RWPE2 (cell line): ENCODE data around the gene GPSM1.
"Not testable (repeated sequence)": the region's sequence is repeated elsewhere in the genome, so short reads cannot be mapped to it uniquely, and the experiment has no call there.

Experiments used
- ATAC-seq: fragments of 200-7000 bp; cut with Tn5 transposase; 3 replicates; pipeline ENCODE4 v1.9.1; 2021; ENCODE audit warnings: low read depth
- DNase-seq: peaks from one replicate; pipeline ENCODE4 v3.0.0-alpha.2; 2020; ENCODE audit warnings: low spot score
- H3K27ac ChIP-seq: fragments of 450-650 bp; 2 replicates; pipeline ENCODE4 v1.5.1; 2017; ENCODE audit warnings: mild to moderate bottlenecking; ENCODE audit not compliant: poor library complexity, severe bottlenecking
- H3K27me3 ChIP-seq: fragments of 250-450 bp; sonication (Bioruptor Pico); 2 replicates; pipeline ENCODE4 v1.5.1; 2021; ENCODE audit warnings: mild to moderate bottlenecking, moderate library complexity; ENCODE audit not compliant: insufficient read depth, poor library complexity, severe bottlenecking
- H3K36me3 ChIP-seq: fragments of 250-450 bp; sonication (Bioruptor Pico); 2 replicates; pipeline ENCODE4 v1.5.1; 2020; ENCODE audit warnings: low read depth, mild to moderate bottlenecking, moderate library complexity
- H3K4me1 ChIP-seq: fragments of 250-450 bp; sonication (Bioruptor Pico); 2 replicates; pipeline ENCODE4 v1.5.1; 2021; ENCODE audit warnings: mild to moderate bottlenecking, moderate library complexity; ENCODE audit not compliant: insufficient read depth, poor library complexity, severe bottlenecking
- H3K4me3 ChIP-seq: fragments of 250-450 bp; sonication (Bioruptor Pico); 2 replicates; pipeline ENCODE4 v1.5.1; 2021; ENCODE audit warnings: mild to moderate bottlenecking, moderate library complexity; ENCODE audit not compliant: severe bottlenecking
- H3K9me3 ChIP-seq: fragments of 250-450 bp; sonication (Bioruptor Pico); 2 replicates; pipeline ENCODE4 v1.5.1; 2021; ENCODE audit warnings: mild to moderate bottlenecking, moderate library complexity; ENCODE audit not compliant: severe bottlenecking
- CTCF ChIP-seq: fragments of 450-650 bp; IDR thresholded peaks from one replicate; pipeline ENCODE4 v1.5.1; 2017; ENCODE audit warnings: mild to moderate bottlenecking, moderate library complexity; ENCODE audit not compliant: poor library complexity, severe bottlenecking

GPSM1 gene

GRCh38 chr9:136347472-136348256 is 20.3 kb downstream of the GPSM1 start:
- no peak for DNase-seq
- no peak for TF ChIP-seq CTCF

DNA sequence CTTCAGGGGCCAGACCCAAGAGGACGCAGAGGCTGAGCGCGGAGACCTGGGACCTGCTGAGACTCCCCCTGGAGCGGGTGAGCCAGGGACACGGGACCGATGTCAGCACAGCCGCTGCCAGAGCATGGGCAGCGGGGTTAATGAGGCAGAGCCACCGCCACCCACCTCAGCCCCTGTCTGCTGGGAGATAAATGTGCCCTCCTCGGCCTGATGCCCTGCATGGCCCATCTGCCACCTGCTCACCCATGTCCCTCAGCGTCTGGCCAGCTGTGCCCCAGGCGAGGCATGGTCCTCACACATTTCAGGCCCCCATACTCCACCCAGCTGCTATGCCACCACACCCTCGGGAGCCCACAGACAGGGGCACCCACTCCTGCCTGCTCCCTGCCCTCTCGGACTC is 21.4 kb downstream of the GPSM1 start:
- no peaks in the 10 kb centered on the region for H3K27me3 ChIP-seq
- H3K4me1 ChIP-seq: peaks cover 3% of the 10 kb centered on the region
- no peaks in the 10 kb centered on the region for H3K36me3 ChIP-seq
- no peak for TF ChIP-seq CTCF
- no peak overlapping the region for H3K4me3 ChIP-seq
- H3K9me3 ChIP-seq: no peaks in the 10 kb centered on the region
- ATAC-seq (no peak), DNase-seq (no peak)
- no peak overlapping the region for H3K27ac ChIP-seq

More at GRCh38 chr9:136347472-136348256, 20.3 kb downstream of the GPSM1 start:
- H3K9me3 ChIP-seq: no peaks in the 10 kb centered on the region
- H3K27ac ChIP-seq: no peak overlapping the region
- no peak for ATAC-seq
- no peak overlapping the region for H3K4me3 ChIP-seq
- H3K27me3 ChIP-seq: no peaks in the 10 kb centered on the region
- no peaks in the 10 kb centered on the region for H3K36me3 ChIP-seq
- H3K4me1 ChIP-seq: peaks cover 3% of the 10 kb centered on the region

- no peak for TF ChIP-seq CTCF
- Histone ChIP-seq H3K27me3 (no peaks in the 10 kb centered on the region), H3K36me3 (no peaks in the 10 kb centered on the region), H3K27ac (no peak overlapping the region), H3K9me3 (no peaks in the 10 kb centered on the region), H3K4me1 (peaks cover 3% of the 10 kb centered on the region), H3K4me3 (no peak overlapping the region)
- no peak for ATAC-seq
- no peak for DNase-seq
Observed at GRCh38 chr9:136349546-136349945, 22.2 kb downstream of the GPSM1 start.

DNA sequence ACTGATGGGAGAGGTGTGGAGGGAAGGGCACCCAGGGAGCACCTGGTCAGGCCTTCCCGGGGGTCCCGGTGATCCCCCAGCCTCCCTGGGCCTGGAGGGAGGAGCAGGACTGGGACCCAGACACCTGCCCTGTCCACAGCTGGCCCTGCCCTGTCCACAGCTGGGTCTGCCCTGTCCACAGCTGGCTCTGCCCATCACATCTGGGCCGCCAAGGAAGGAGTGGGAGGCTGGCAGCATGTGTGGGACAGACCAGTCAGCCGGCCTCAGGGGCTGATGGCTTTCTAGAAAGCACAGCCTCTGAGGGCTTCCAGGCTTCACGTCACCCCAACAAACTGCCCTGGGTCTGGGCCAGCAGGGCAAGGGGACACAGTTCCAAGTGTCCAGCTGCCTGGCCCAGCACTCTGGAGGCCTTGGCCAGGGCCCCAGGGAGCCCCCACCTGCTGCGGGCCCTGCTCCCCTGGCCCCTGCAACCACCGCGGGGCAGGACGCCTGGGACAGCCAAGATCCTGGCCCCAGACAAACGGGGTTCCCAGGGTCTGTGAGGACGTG is 24.0 kb downstream of the GPSM1 start:
- no peaks in the 10 kb centered on the region for H3K4me1 ChIP-seq
- no peak overlapping the region for H3K27ac ChIP-seq
- no peaks in the 10 kb centered on the region for H3K36me3 ChIP-seq
- H3K9me3 ChIP-seq: no peaks in the 10 kb centered on the region
- H3K4me3 ChIP-seq: no peak overlapping the region
- no peak for DNase-seq
- no peak for TF ChIP-seq CTCF
- no peaks in the 10 kb centered on the region for H3K27me3 ChIP-seq
- no peak for ATAC-seq

- not testable (repeated sequence) for H3K36me3 ChIP-seq, DNase-seq, H3K9me3 ChIP-seq, H3K27me3 ChIP-seq, H3K4me1 ChIP-seq, ATAC-seq, H3K4me3 ChIP-seq, H3K27ac ChIP-seq
Observed at GRCh38 chr9:136351868-136352267, 24.5 kb downstream of the GPSM1 start.
